Measurements from ENCODE around the gene KDELR3. TPM values are rescaled to one million over a fixed set of nuclear protein-coding genes. Genes with fewer than 3 reads are reported as not detected.

The KDELR3 gene
- total RNA-seq, 1 experiment from 2014 or later = 7.3 TPM

GRCh38 chr22:38426628-38427027, 41.3 kb upstream of the KDELR3 start:
- Mint-ChIP-seq H3K27ac (no peak overlapping the region), H3K36me3 (ENCODE audit: insufficient read depth in 1 of 3, low read depth in 3 of 3) (no peaks in the 10 kb centered on the region), H3K27me3 (ENCODE audit: low read depth) (no peaks in the 10 kb centered on the region), H3K9me3 (no peaks in the 10 kb centered on the region), H3K4me3 (no peak overlapping the region), H3K4me1 (peaks cover 23 to 39% of the 10 kb centered on the region in 2 experiments)
- no peak overlapping the region for H2BK12ac ChIP-seq (ENCODE audit: insufficient read length, low read depth, low read length)
- no peaks in the 10 kb centered on the region for H3K79me1 ChIP-seq (ENCODE audit: insufficient read depth, low read depth, low read length, poor library complexity, severe bottlenecking)
- H3K4ac ChIP-seq (ENCODE audit: low read depth, low read length) = no peak overlapping the region
- H3K23ac ChIP-seq (ENCODE audit: insufficient read length, low read depth, low read length) = no peak overlapping the region
- no peaks in the 10 kb centered on the region for H4K20me1 ChIP-seq (ENCODE audit: control insufficient read depth, insufficient read depth, insufficient read length)
- no peak overlapping the region for H3K27ac ChIP-seq (ENCODE audit: insufficient read length, low read depth, low read length)
- no peaks in the 10 kb centered on the region for H3K23me2 ChIP-seq (ENCODE audit: insufficient read length, low read depth, low read length, poor library complexity, severe bottlenecking)
- H3K4me1 ChIP-seq (ENCODE audit: insufficient read depth, low read length) = no peaks in the 10 kb centered on the region; the same call in 1 of the 2 replicates
- no peak overlapping the region for H2BK5ac ChIP-seq (ENCODE audit: insufficient read length, low read length)
- no peak overlapping the region for H2AK5ac ChIP-seq (ENCODE audit: insufficient read length, low read length)
- no peak for TF ChIP-seq CTCF (conservative IDR thresholded peaks at IDR 0.05)
- no peak overlapping the region for H4K5ac ChIP-seq (ENCODE audit: insufficient read length, low read depth, low read length)
- no peak overlapping the region for H2BK20ac ChIP-seq (ENCODE audit: low read depth, low read length, poor library complexity, severe bottlenecking)
- DNase-seq = no peak
- no peak overlapping the region for H2BK15ac ChIP-seq (ENCODE audit: low read depth, low read length)
- no CpG with 5 or more reads among the region's 17 CpGs for WGBS (ENCODE audit: extremely low coverage, insufficient read length, low lambda C conversion rate)
- no peaks in the 10 kb centered on the region for H3K27me3 ChIP-seq (ENCODE audit: insufficient read depth, low read length)
- no peak overlapping the region for H3T11ph ChIP-seq (ENCODE audit: low read length)
- no peak overlapping the region for H3K56ac ChIP-seq (ENCODE audit: insufficient read length, low read depth, low read length)
- no peak overlapping the region for H4K8ac ChIP-seq (replicated peaks; ENCODE audit: insufficient read length, low read depth, low read length)
- H3K14ac ChIP-seq (ENCODE audit: insufficient read depth, low read length) = no peak overlapping the region
- H2AFZ ChIP-seq (ENCODE audit: low read length) = no peak overlapping the region
- no peak overlapping the region for H3K18ac ChIP-seq (ENCODE audit: insufficient read length, low read depth, low read length)
- no peak overlapping the region for H4K91ac ChIP-seq (ENCODE audit: insufficient read length, low read depth, low read length)
- no peak overlapping the region for H3K4me2 ChIP-seq (ENCODE audit: insufficient read depth, insufficient read length, low read length)
- H2BK120ac ChIP-seq (ENCODE audit: low read depth, low read length, poor library complexity, severe bottlenecking) = no peak overlapping the region
- no peak overlapping the region for H3K9ac ChIP-seq (ENCODE audit: extremely low read depth, insufficient read length, low read length)
- H3K79me2 ChIP-seq (ENCODE audit: insufficient read depth, low read length) = no peaks in the 10 kb centered on the region
- no peaks in the 10 kb centered on the region for H3K9me3 ChIP-seq (ENCODE audit: control insufficient read depth, low read depth, low read length)

Measured in H9 (cell line).